ENCODE results near the gene PARP1. TPM values are rescaled to one million over a fixed set of nuclear protein-coding genes. Genes with fewer than 3 reads are reported as not detected.
A peak's percentile ranks its signal among the peaks of the same experiment; 100 is the strongest.
"Not testable (repeated sequence)": the region's sequence is repeated elsewhere in the genome, so short reads cannot be mapped to it uniquely, and the experiment has no call there.

The PARP1 gene
- total RNA-seq, 1 donor from 2014 or later, result 91.1 TPM

- TF ChIP-seq CTCF (IDR thresholded peaks at IDR 0.05; ENCODE audit: insufficient read depth, low read length, poor library complexity, severe bottlenecking), result no peak
- H3K36me3 ChIP-seq (ENCODE audit: control insufficient read depth, insufficient read depth, low read length), result no peaks in the 10 kb centered on the region
- H3K4me3 ChIP-seq (ENCODE audit: low read depth, low read length), result no peak overlapping the region
- DNase-seq (ENCODE audit: low read depth), result no peak
- no peaks in the 10 kb centered on the region for H3K27me3 ChIP-seq (ENCODE audit: control insufficient read depth, insufficient read depth, low read length)
Observed at GRCh38 chr1:226427131-226427530, 19.2 kb upstream of the PARP1 start.

- H3K36me3 ChIP-seq (ENCODE audit: control insufficient read depth, insufficient read depth, low read length); DNase-seq (ENCODE audit: low read depth); H3K4me3 ChIP-seq (ENCODE audit: low read depth, low read length); H3K27me3 ChIP-seq (ENCODE audit: control insufficient read depth, insufficient read depth, low read length): not testable (repeated sequence)
Observed at GRCh38 chr1:226426395-226426794, 18.5 kb upstream of the PARP1 start.

- no peaks in the 10 kb centered on the region for H3K36me3 ChIP-seq (ENCODE audit: control insufficient read depth, insufficient read depth, low read length)
- no peak for TF ChIP-seq CTCF (IDR thresholded peaks at IDR 0.05; ENCODE audit: insufficient read depth, low read length, poor library complexity, severe bottlenecking)
- H3K4me3 ChIP-seq (ENCODE audit: low read depth, low read length), result no peak overlapping the region
- no peak for DNase-seq (ENCODE audit: low read depth)
- H3K27me3 ChIP-seq (ENCODE audit: control insufficient read depth, insufficient read depth, low read length), result no peaks in the 10 kb centered on the region
Observed at GRCh38 chr1:226425431-226426031, 17.6 kb upstream of the PARP1 start.

GRCh38 chr1:226425004-226425378 is 17.1 kb upstream of the PARP1 start:
- no peak for DNase-seq (ENCODE audit: low read depth)
- H3K4me3 ChIP-seq (ENCODE audit: low read depth, low read length), result no peak overlapping the region
- H3K36me3 ChIP-seq (ENCODE audit: control insufficient read depth, insufficient read depth, low read length), result no peaks in the 10 kb centered on the region
- no peak for TF ChIP-seq CTCF (IDR thresholded peaks at IDR 0.05; ENCODE audit: insufficient read depth, low read length, poor library complexity, severe bottlenecking)
- H3K27me3 ChIP-seq (ENCODE audit: control insufficient read depth, insufficient read depth, low read length), result no peaks in the 10 kb centered on the region

GRCh38 chr1:226424221-226425003 is 16.5 kb upstream of the PARP1 start:
- no peak overlapping the region for H3K4me3 ChIP-seq (ENCODE audit: low read depth, low read length)
- DNase-seq (ENCODE audit: low read depth), result no peak

GRCh38 chr1:226422478-226422877 is 14.6 kb upstream of the PARP1 start:
- Histone ChIP-seq H3K4me3 (ENCODE audit: low read depth, low read length) (no peak overlapping the region), H3K36me3 (ENCODE audit: control insufficient read depth, insufficient read depth, low read length) (no peaks in the 10 kb centered on the region), H3K27me3 (ENCODE audit: control insufficient read depth, insufficient read depth, low read length) (no peaks in the 10 kb centered on the region)
- TF ChIP-seq CTCF (IDR thresholded peaks at IDR 0.05; ENCODE audit: insufficient read depth, low read length, poor library complexity, severe bottlenecking), result no peak
- DNase-seq (ENCODE audit: low read depth), result no peak

More at GRCh38 chr1:226424221-226425003, 16.5 kb upstream of the PARP1 start:
- no peaks in the 10 kb centered on the region for H3K36me3 ChIP-seq (ENCODE audit: control insufficient read depth, insufficient read depth, low read length)
- no peaks in the 10 kb centered on the region for H3K27me3 ChIP-seq (ENCODE audit: control insufficient read depth, insufficient read depth, low read length)
- TF ChIP-seq CTCF (IDR thresholded peaks at IDR 0.05; ENCODE audit: insufficient read depth, low read length, poor library complexity, severe bottlenecking), result peak; percentile 64

All from kidney epithelial cell (primary cell).